Activated CD8-positive, alpha-beta T cell treated with anti-CD3 and anti-CD28 coated beads for 36 hours (primary cell): Measurements from ENCODE around the gene GFPT1. TPM values are rescaled to one million over a fixed set of nuclear protein-coding genes. Genes with fewer than 3 reads are reported as not detected.

ENCODE experiments used
- total RNA-seq, 2 experiments: library from RNA; stranded (reverse); gene quantifications; one replicate each; pipeline ENCODE4 v1.2.3, GENCODE V29; 2021

GFPT1 gene
- total RNA-seq, 2 experiments from 2014 or later: 37.8 to 38.0 TPM

Other genes with a start within 250 kb of the GFPT1 start
- gene NFU1, start 50.2 kb upstream of the GFPT1 start, total RNA-seq: 10 to 100 TPM; 41.0 to 46.2 TPM